ENCODE data around the gene MYH14. TPM values are rescaled to one million over a fixed set of nuclear protein-coding genes. Genes with fewer than 3 reads are reported as not detected.
A peak's percentile ranks its signal among the peaks of the same experiment; 100 is the strongest.
"Not testable (repeated sequence)": the region's sequence is repeated elsewhere in the genome, so short reads cannot be mapped to it uniquely, and the experiment has no call there.

The MYH14 gene
- total RNA-seq, 2 donors from 2014 or later, result 2.6 to 11.1 TPM

- ATAC-seq (ENCODE audit: insufficient number of reproducible peaks, low FRiP score, low read depth) (no peak), DNase-seq (ENCODE audit: low spot score) (no peak)
These were observed 130.6 kb downstream of the MYH14 start for GRCh38 chr19:50333737-50334617.

GRCh38 chr19:50334741-50335421, 131.5 kb downstream of the MYH14 start:
- TF ChIP-seq, protein P1, sequence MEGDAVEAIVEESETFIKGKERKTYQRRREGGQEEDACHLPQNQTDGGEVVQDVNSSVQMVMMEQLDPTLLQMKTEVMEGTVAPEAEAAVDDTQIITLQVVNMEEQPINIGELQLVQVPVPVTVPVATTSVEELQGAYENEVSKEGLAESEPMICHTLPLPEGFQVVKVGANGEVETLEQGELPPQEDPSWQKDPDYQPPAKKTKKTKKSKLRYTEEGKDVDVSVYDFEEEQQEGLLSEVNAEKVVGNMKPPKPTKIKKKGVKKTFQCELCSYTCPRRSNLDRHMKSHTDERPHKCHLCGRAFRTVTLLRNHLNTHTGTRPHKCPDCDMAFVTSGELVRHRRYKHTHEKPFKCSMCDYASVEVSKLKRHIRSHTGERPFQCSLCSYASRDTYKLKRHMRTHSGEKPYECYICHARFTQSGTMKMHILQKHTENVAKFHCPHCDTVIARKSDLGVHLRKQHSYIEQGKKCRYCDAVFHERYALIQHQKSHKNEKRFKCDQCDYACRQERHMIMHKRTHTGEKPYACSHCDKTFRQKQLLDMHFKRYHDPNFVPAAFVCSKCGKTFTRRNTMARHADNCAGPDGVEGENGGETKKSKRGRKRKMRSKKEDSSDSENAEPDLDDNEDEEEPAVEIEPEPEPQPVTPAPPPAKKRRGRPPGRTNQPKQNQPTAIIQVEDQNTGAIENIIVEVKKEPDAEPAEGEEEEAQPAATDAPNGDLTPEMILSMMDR (IDR thresholded peaks at IDR 0.05), result no peak
- DNase-seq (ENCODE audit: low spot score), result no peak
- ATAC-seq (ENCODE audit: insufficient number of reproducible peaks, low FRiP score, low read depth), result no peak
- Histone ChIP-seq H3K36me3 (no peaks in the 10 kb centered on the region), H3K4me3 (no peak overlapping the region), H3K9me3 (no peaks in the 10 kb centered on the region), H3K4me1 (ENCODE audit: control insufficient read depth in 1 of 2, low read depth in 2 of 2) (peaks cover 3 to 22% of the 10 kb centered on the region in 2 donors), H3K27ac (no peak overlapping the region), H3K27me3 (replicated peaks; ENCODE audit: insufficient read depth) (peaks cover 9% of the 10 kb centered on the region)

More at GRCh38 chr19:50333737-50334617, 130.6 kb downstream of the MYH14 start:
- Histone ChIP-seq H3K36me3 (no peaks in the 10 kb centered on the region), H3K27ac (peak overlapping the region in 1 of 2 donors; percentile 29), H3K9me3 (no peaks in the 10 kb centered on the region), H3K4me3 (peak overlapping the region; percentile 66), H3K4me1 (ENCODE audit: control insufficient read depth in 1 of 2, low read depth in 2 of 2) (peaks cover 3 to 28% of the 10 kb centered on the region in 2 donors), H3K27me3 (replicated peaks; ENCODE audit: insufficient read depth) (peaks cover 9% of the 10 kb centered on the region)
- TF ChIP-seq, protein P1 (IDR thresholded peaks at IDR 0.05), result no peak

- H3K4me1 ChIP-seq (ENCODE audit: control insufficient read depth in 1 of 2, low read depth in 2 of 2), result peaks cover 3 to 16% of the 10 kb centered on the region in 2 donors
- H3K9me3 ChIP-seq; H3K4me3 ChIP-seq; ATAC-seq (ENCODE audit: insufficient number of reproducible peaks, low FRiP score, low read depth); DNase-seq (ENCODE audit: low spot score); H3K36me3 ChIP-seq; H3K27ac ChIP-seq; H3K27me3 ChIP-seq (replicated peaks; ENCODE audit: insufficient read depth): not testable (repeated sequence)
These were observed 133.6 kb downstream of the MYH14 start for GRCh38 chr19:50337031-50337430.

DNA sequence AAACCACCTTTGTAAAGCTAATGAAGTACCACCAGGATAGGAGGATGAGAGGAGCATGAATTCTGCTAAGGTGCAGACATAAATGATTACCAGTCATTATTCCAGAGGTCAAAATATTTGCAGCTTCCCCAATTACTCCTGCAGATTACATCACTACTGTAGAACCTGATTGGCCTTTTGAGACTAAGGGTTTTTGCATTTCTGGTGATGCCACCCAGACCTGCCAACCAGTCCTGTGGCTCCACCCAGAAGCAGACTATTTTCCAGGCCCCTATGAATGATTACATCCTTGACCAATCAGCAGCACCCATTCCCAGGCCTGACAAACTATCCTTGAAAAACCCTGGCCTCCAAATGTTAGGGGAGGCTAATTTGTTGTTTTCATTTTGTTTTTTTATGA, 136.9 kb downstream of the MYH14 start:
- Histone ChIP-seq H3K27me3 (replicated peaks; ENCODE audit: insufficient read depth) (no peaks in the 10 kb centered on the region), H3K4me1 (ENCODE audit: control insufficient read depth in 1 of 2, low read depth in 2 of 2) (no peaks in the 10 kb centered on the region), H3K9me3 (no peaks in the 10 kb centered on the region), H3K4me3 (no peak overlapping the region), H3K36me3 (no peaks in the 10 kb centered on the region), H3K27ac (no peak overlapping the region)
- no peak for DNase-seq (ENCODE audit: low spot score)
- no peak for ATAC-seq (ENCODE audit: insufficient number of reproducible peaks, low FRiP score, low read depth)
- TF ChIP-seq, protein P1 (IDR thresholded peaks at IDR 0.05), result no peak

- DNase-seq (ENCODE audit: low spot score) (no peak), ATAC-seq (ENCODE audit: insufficient number of reproducible peaks, low FRiP score, low read depth) (no peak)
- H3K4me1 ChIP-seq (ENCODE audit: control insufficient read depth in 1 of 2, low read depth in 2 of 2), result no peaks in the 10 kb centered on the region
- no peaks in the 10 kb centered on the region for H3K27me3 ChIP-seq (replicated peaks; ENCODE audit: insufficient read depth)
- no peaks in the 10 kb centered on the region for H3K36me3 ChIP-seq
- H3K9me3 ChIP-seq, result no peaks in the 10 kb centered on the region
- no peak overlapping the region for H3K27ac ChIP-seq
- no peak overlapping the region for H3K4me3 ChIP-seq
- TF ChIP-seq, protein P1 (IDR thresholded peaks at IDR 0.05), result no peak
These were observed 137.7 kb downstream of the MYH14 start for GRCh38 chr19:50341091-50341564.
